ENCODE results near the gene DICER1. TPM values are rescaled to one million over a fixed set of nuclear protein-coding genes. Genes with fewer than 3 reads are reported as not detected.
"Not testable (repeated sequence)": the region's sequence is repeated elsewhere in the genome, so short reads cannot be mapped to it uniquely, and the experiment has no call there.

The DICER1 gene
- polyA plus RNA-seq (ENCODE audit: insufficient read length in 12 of 12) = 10 to 100 TPM in 11 of 12 donors, not detected in 1; 32.5 to 55.3 (median 42.9) TPM
- long read RNA-seq, donor 1, partial matches to known transcripts = 19 of 19 reads
- long read RNA-seq, donor 1, other reads (novel, unspliced or antisense) = 0 of 19 reads
- long read RNA-seq, donor 2 = 0 reads
- long read RNA-seq, donor 3, full-length matches to known transcripts = 1 of 1 reads
- long read RNA-seq, donor 3, partial matches to known transcripts = 0 of 1 reads
- long read RNA-seq, donor 3, other reads (novel, unspliced or antisense) = 0 of 1 reads
- long read RNA-seq, donor 4, partial matches to known transcripts = 0 of 1 reads
- long read RNA-seq, donor 4, other reads (novel, unspliced or antisense) = 0 of 1 reads
- long read RNA-seq, donor 5, partial matches to known transcripts = 17 of 18 reads
- long read RNA-seq, donor 5, other reads (novel, unspliced or antisense) = 0 of 18 reads
- long read RNA-seq, donor 6 = 0 reads
- long read RNA-seq, donor 7, partial matches to known transcripts = 6 of 6 reads
- long read RNA-seq, donor 7, other reads (novel, unspliced or antisense) = 0 of 6 reads
- long read RNA-seq, donor 8, partial matches to known transcripts = 17 of 18 reads
- long read RNA-seq, donor 8, other reads (novel, unspliced or antisense) = 0 of 18 reads
- long read RNA-seq, donor 9, partial matches to known transcripts = 5 of 6 reads
- long read RNA-seq, donor 9, other reads (novel, unspliced or antisense) = 0 of 6 reads
- long read RNA-seq, donor 10, full-length matches to known transcripts = 3 of 3 reads
- long read RNA-seq, donor 10, partial matches to known transcripts = 0 of 3 reads
- long read RNA-seq, donor 10, other reads (novel, unspliced or antisense) = 0 of 3 reads
- long read RNA-seq, donor 11, partial matches to known transcripts = 6 of 8 reads
- long read RNA-seq, donor 11, other reads (novel, unspliced or antisense) = 0 of 8 reads

GRCh38 chr14:95157327-95158189 is at the start of gene DICER1:
Gene DICER1 (minus strand): TSS chr14:95157529. CDS start chr14:95133458, 24,071 bp downstream.
- DNase-seq = peak; percentile 96

GRCh38 chr14:95206534-95206933 is 49.2 kb upstream of the DICER1 start:
- DNase-seq = no peak

- DNase-seq = no peak
Observed at GRCh38 chr14:95204705-95205104, 47.4 kb upstream of the DICER1 start.

- DNase-seq = not testable (repeated sequence)
Observed at GRCh38 chr14:95201745-95202144, 44.4 kb upstream of the DICER1 start.

GRCh38 chr14:95200404-95200803 is 43.1 kb upstream of the DICER1 start:
- no peak for DNase-seq

- DNase-seq = no peak
Observed at GRCh38 chr14:95199298-95199983, 42.1 kb upstream of the DICER1 start.

GRCh38 chr14:95198320-95198719 is 41.0 kb upstream of the DICER1 start:
- DNase-seq = no peak

GRCh38 chr14:95197551-95197950 is 40.2 kb upstream of the DICER1 start:
- DNase-seq = no peak

GRCh38 chr14:95196826-95197545 is 39.7 kb upstream of the DICER1 start:
- DNase-seq = no peak

GRCh38 chr14:95196268-95196667 is 38.9 kb upstream of the DICER1 start:
- no peak for DNase-seq

GRCh38 chr14:95195031-95195430 is 37.7 kb upstream of the DICER1 start:
- DNase-seq = no peak

- no peak for DNase-seq
Observed at GRCh38 chr14:95193081-95193480, 35.8 kb upstream of the DICER1 start.

GRCh38 chr14:95192311-95192710 is 35.0 kb upstream of the DICER1 start:
- DNase-seq = no peak

- DNase-seq = no peak
Observed at GRCh38 chr14:95191445-95192199, 34.3 kb upstream of the DICER1 start.

GRCh38 chr14:95190857-95191256 is 33.5 kb upstream of the DICER1 start:
- DNase-seq = no peak

- no peak for DNase-seq
Observed at GRCh38 chr14:95190346-95190840, 33.1 kb upstream of the DICER1 start.

GRCh38 chr14:95189367-95190132 is 32.2 kb upstream of the DICER1 start:
- no peak for DNase-seq

GRCh38 chr14:95188380-95188779 is 31.1 kb upstream of the DICER1 start:
- no peak for DNase-seq

Measured in muscle of arm (tissue), 14 donors.